OCI-LY1 (cell line): Measurements from ENCODE around the gene FAM124A.

Experiments used
- CTCF ChIP-seq: fragments of 200-600 bp; sonication (generic), shearing (Covaris generic); IDR thresholded peaks from 2 replicates; pipeline ENCODE4 v1.5.1; 2017; ENCODE audit warnings: mild to moderate bottlenecking, antibody characterized with exemption, low read length, moderate library complexity, mixed read lengths
- EZH2 ChIP-seq: fragments of 200-600 bp; sonication (generic), shearing (Covaris generic); IDR thresholded peaks from 2 replicates; pipeline ENCODE4 v1.8.0; 2017; ENCODE audit warnings: borderline replicate concordance, mixed run types, mild to moderate bottlenecking, antibody characterized with exemption, low read length, moderate library complexity, mixed read lengths

GRCh38 chr13:51235756-51236490 is 13.7 kb downstream of the FAM124A start:
- TF ChIP-seq EZH2 (no peak), CTCF (no peak)
